HG02981 (cell line): ENCODE measurements around the gene JAML.

Experiments
- ATAC-seq: cut with Tn5 transposase; IDR thresholded peaks from one replicate; pipeline ENCODE4 v1.9.1; 2021; ENCODE audit warnings: mild to moderate bottlenecking, moderate library complexity; ENCODE audit not compliant: unreplicated experiment

Gene JAML

DNA sequence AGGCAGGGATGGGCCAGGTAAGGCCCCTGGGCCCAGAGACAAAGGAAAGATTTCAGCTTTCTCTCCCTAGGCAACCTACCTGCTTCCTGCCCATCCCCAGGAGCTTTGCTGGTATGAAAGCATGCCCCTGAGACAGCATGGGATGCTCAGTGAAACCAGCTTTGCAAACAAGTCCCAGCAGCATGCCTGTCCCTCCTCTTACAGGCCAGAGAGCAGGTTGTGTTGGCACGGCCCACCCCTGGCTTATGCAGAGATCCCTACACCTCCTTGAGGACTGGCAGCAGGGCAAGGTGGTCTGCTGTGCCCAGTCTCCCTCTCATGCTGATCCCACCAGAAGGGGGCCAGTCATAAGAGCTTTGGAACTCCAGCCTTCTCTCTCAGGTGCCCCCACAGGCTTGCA is 75.3 kb downstream of the JAML start:
- ATAC-seq = no peak

DNA sequence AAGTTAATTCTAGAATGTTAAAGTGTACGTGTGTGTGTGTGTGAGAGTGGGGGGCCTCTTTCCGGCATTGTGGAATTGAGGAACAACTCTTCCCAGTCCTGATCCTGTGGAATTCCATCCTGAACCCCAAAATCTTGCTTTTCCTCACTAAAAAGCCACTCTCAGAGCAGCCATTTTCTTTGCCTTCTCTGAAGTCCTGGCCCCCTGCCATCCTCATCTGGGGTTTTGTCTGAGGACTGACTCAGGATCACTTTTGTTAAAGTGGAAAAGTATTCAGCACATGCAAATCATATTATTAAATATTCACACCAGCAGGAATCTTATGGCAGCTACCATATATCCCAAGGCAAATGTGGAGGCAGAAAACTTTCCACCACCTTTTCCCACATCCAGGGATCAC is 76.0 kb downstream of the JAML start:
- no peak for ATAC-seq

DNA sequence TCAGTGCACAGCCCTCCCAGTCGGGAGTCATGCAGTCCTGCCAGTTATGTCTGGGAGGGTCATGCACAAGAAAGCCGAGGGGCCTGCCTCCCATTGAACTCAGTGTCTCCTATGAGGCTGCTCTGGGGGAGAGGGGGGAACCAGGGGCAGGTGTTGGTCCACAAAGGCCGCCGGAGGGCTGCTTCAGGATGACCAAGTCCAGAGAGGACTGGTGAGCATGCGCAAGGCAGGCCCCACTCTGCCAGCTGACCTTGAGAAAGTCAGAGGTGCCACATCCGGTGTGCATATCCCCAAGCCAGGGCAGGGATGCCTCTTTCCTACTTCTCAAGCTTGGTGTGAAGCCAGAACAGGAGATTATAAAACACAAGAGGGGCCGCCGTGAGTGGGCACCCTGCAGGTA is 76.6 kb downstream of the JAML start:
- ATAC-seq = no peak

DNA sequence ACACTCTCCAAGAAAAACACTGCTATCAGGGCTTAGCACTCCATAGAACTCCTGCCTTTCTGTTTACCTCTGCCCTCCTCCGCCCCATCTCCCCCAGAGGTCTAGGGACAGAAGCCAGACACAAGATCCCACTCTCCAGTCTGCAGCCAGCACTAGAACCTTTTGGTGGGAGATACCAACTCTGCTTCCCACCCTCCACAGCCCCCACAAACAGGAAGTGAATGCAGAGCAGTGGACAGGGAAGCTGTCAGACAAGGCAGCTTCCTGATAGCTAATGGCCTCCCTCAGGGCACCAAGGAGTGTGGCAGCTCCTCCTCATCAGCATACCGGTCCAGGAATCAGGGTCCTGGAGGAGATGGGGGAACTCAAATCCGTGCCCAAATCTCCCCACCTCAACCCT is 77.3 kb downstream of the JAML start:
- ATAC-seq = no peak

DNA sequence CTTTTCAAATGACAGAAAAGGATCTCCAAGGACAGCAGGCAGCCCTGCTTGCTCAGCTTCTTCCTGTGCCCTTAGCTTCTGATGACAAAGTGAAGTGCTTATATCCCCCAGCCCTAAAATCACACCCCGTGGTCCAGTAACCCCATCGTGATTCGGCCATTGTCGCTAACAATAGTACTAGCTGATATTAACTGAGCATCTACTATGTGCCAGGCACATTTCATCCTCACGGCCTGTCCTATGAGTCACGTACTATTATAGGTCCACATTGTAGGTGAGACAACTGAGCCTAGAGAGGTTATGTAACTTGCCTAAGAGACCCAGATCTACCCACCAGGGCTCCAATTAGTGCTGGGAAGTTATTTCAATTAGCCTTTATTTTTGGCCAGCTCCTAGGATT is 78.3 kb downstream of the JAML start:
- no peak for ATAC-seq

DNA sequence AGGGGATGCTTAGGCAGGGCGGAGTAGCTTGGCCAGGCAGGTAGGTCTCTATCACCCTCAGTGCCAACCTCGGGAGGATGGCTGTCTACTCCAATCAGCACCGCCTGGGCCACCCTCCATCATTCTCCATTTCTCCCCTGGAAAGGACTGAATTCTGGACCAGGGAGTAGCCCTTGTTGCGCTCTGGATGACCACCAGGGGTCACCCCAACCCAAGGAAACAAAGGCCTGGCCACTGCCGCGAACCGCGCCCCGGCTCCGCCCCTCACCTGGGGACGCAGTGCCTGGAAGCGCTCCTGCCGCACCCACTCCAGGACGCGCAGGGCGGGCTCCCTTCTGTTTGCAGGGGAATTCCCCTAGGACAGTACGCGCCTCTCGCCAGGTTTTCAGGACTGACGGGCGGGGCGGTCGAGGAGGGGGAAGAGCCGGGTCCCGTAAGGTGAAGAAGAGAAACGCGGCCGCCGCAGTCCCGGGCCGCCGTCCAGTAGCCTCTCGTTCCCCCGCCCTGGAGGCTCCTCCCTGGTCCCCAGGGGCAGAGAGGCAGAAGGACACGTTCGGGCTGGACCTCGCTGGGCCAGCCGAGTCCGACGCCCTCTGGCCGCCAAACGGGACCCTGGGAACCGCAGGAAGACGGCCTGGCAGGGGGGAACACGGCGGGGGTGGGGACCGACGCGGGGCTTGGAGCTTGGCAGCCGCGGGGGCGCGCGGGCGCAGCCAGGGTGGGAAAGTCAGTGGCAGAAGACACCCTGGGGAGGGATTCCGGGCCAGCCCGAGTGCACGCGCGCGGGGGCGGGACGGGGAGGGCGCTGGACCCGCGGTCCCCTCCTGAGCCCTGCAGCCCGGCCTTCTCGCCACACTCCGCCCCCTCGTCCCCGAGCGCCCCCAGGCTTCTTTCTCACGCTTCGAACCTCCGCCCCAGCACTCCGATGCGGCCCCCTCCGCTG is 79.3 kb downstream of the JAML start:
- peak; percentile 93 for ATAC-seq

DNA sequence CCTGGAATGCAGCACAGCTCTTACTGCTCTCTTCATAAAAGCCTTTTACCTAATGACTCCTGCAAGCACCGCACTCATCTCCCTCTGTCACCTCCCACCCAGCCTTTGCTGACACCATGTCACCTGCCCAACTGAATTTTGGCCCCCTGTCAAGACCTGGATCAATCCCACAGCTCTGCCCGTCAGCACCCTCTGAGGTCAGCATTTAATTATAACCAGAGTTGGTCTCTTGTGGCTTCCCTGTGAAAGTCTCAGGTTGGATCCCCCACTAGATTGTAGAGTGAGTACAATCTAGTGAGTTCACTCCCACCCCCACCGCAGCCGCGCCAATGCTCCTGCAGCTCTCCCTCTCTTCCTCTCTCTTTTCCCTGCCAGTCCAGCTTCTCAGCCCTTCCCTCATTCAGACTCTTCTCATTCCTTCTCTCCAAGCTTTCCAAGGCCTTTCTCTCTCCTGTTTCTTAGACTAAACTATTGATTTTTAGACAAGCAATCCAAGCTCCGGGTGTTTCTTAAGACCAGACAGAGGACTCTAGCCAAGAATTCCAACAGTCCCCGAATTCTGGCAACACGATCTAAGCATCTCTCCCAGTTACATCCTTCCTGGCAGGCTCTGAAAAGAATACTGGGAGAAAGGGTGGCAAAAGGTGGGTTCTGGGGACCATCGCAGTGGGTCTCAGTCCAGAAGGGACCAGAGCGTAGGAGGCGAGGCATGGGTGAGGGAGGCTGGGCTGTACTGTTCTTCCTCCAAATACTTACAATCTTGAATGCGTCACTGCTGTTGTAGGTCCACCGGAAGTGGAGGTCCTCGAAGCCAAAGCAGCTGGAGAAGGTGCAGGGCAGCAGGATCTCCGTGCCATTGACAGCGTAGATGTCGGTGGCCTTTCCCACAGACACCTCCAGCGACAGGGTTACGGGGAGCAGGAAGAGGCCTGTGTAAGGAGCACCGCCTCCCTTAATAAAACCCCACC is 80.2 kb downstream of the JAML start:
- ATAC-seq = no peak
